Ectodermal cell (in vitro differentiated cells): ENCODE results near the gene BANF1.
"Not testable (repeated sequence)": the region's sequence is repeated elsewhere in the genome, so short reads cannot be mapped to it uniquely, and the experiment has no call there.

Source experiments
- H3K27ac ChIP-seq: 2 replicates; pipeline ENCODE4 v1.7.0; 2013; ENCODE audit warnings: mild to moderate bottlenecking, low read depth, low read length; ENCODE audit not compliant: insufficient read depth, poor library complexity, severe bottlenecking
- H3K27me3 ChIP-seq: 2 replicates; pipeline ENCODE4 v1.7.0; 2013; ENCODE audit warnings: mild to moderate bottlenecking, low read length; ENCODE audit not compliant: insufficient read depth, control insufficient read depth, poor library complexity, severe bottlenecking
- H3K36me3 ChIP-seq: one replicate; pipeline ENCODE4 v1.7.0; 2013; ENCODE audit warnings: low read length; ENCODE audit not compliant: control insufficient read depth, insufficient read depth
- H3K4me1 ChIP-seq: one replicate; pipeline ENCODE4 v1.7.0; 2013; ENCODE audit warnings: low read length; ENCODE audit not compliant: control insufficient read depth, insufficient read depth
- H3K4me3 ChIP-seq: 2 replicates; pipeline ENCODE4 v1.7.0; 2013; ENCODE audit warnings: low read depth, low read length, control low read depth; ENCODE audit not compliant: insufficient read depth
- H3K9me3 ChIP-seq: 2 replicates; pipeline ENCODE4 v1.7.0; 2013; ENCODE audit warnings: mild to moderate bottlenecking, low read length, moderate library complexity; ENCODE audit not compliant: control insufficient read depth
- WGBS, 2 experiments: methylation state at CpG; one replicate each; pipeline ENCODE4 v1.1.7; 2013; ENCODE audit warnings: missing lambda C conversion rate in 2 of 2; 5-methylcytosine and 5-hydroxymethylcytosine counted together

BANF1 gene

GRCh38 chr11:66017321-66017720 lies 15.0 kb downstream of the BANF1 start:
- no peak overlapping the region for H3K27ac ChIP-seq
- H3K27me3 ChIP-seq: peaks cover 19% of the 10 kb centered on the region
- no peaks in the 10 kb centered on the region for H3K36me3 ChIP-seq
- WGBS, 2 experiments: 84 to 86% methylated on average over 4 of the region's 4 CpGs
- H3K9me3 ChIP-seq: no peaks in the 10 kb centered on the region
- H3K4me1 ChIP-seq: peaks cover 7% of the 10 kb centered on the region
- H3K4me3 ChIP-seq: no peak overlapping the region

DNA sequence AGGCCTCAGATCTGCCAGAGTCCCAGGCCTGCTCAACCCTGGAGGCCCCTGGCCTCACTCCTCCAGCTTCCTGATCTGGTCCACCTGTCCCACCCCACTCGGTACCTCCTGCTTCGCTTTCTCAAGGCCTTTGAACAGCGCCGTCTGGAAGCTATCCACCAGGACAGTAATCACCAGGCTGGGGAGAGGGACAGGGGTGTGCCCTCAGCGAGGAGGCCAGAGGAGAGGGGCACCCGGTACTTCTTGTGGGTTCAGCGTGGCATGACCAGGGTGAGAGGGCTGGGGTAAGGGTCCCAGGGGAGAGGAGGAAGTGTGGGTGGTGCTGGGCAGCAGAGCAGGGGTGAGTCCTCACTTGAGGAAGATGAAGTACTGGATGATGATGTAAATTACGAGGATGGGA lies 17.9 kb downstream of the BANF1 start:
- Histone ChIP-seq H3K27me3 (peaks cover 30% of the 10 kb centered on the region), H3K4me3 (no peak overlapping the region), H3K36me3 (no peaks in the 10 kb centered on the region), H3K27ac (no peak overlapping the region), H3K4me1 (no peaks in the 10 kb centered on the region), H3K9me3 (no peaks in the 10 kb centered on the region)
- WGBS, 2 experiments: 81% methylated on average over 8 of the region's 8 CpGs

DNA sequence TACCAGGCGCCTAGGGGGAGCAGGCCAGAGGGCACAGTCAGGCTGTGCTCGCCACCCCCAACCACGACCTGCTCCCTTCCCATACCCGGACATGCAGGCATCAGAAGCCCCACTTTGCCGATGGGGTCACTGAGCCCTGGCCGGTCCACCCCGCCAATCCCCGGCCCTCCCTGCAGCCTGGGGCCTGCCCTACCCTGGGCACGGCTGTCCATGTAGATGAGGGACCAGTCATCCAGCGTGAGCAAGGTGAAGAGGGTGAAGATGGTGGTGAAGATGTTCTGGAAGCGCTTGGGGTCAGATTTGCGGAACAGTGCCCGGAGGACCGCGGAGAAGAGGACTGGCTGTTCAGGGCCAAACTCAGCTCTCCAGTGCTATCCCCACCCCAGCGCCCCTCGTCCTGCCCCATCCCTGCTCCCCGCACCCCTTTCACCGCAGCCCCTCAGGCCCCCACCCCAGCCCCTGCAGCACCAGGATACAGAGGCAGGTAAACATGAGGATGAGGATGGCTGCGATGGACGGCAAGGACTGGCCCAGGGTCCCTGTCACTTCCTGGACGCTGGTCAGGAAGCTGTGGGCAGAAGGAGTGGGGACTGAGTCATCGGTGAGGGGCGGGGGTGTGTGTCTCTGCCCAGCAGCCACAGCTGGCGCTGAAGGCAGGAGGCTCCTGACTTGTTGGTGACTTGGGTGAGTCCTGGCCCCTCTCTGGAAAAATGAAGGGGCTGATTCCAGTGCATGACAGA lies 18.5 kb downstream of the BANF1 start:
- H3K27ac ChIP-seq: no peak overlapping the region
- H3K4me3 ChIP-seq: no peak overlapping the region
- no peaks in the 10 kb centered on the region for H3K4me1 ChIP-seq
- WGBS, 2 experiments: 90% methylated on average over 23 to 25 of the region's 25 CpGs
- H3K27me3 ChIP-seq: peaks cover 30% of the 10 kb centered on the region
- H3K36me3 ChIP-seq: no peaks in the 10 kb centered on the region
- H3K9me3 ChIP-seq: no peaks in the 10 kb centered on the region

DNA sequence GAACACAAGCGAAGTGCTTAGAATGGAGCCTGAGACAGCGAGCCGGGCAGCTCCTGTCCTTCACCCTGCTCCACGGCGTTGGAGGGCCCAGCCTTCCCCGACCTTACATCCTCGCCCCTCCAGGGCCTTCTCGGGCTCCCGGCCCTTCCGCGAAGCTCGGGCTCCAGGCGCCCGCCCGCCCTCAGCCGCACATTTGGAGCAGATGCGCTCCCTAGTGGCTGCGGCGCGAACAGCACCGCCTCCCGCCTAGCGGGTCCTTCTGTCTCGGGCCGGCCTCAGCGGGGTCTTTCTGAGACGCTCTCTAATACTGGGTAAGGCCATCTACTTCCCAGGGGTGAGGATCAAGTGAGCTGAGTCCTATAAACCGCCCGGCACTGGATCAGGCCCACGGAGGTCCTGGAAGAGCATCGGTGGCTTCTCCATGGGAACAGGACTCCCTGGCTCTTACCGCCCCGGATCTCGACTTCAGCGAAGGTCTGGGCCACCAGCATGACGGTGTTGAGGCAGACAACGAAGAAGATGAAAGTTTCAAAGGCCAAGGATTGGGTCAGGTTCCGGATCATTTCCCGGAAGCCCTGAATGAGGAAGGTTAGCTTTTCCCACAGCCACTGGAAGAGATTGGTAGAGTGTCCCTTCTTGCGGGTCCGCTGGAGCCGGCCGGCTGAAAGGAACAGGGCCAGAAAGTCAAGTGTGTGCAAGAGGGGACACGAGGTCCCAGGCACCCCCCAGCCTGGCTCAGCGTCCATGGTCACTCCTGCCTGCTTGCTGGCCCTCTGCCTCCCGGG lies 20.3 kb downstream of the BANF1 start:
- H3K27ac ChIP-seq: no peak overlapping the region
- H3K9me3 ChIP-seq: no peaks in the 10 kb centered on the region
- H3K36me3 ChIP-seq: no peaks in the 10 kb centered on the region
- H3K4me3 ChIP-seq: no peak overlapping the region
- WGBS, 2 experiments: 31% methylated on average over 46 of the region's 46 CpGs
- no peaks in the 10 kb centered on the region for H3K4me1 ChIP-seq
- H3K27me3 ChIP-seq: peaks cover 30% of the 10 kb centered on the region

- WGBS, 2 experiments: 79 to 82% methylated on average over 5 of the region's 5 CpGs
- H3K27ac ChIP-seq: not testable (repeated sequence)
These were observed 20.8 kb downstream of the BANF1 start for GRCh38 chr11:66023186-66023440.

GRCh38 chr11:66026017-66026529 lies 23.8 kb downstream of the BANF1 start, which contains the start of gene CATSPER1:
TSS of gene CATSPER1 (minus strand) at chr11:66026479. CDS start at chr11:66026379, 100 bp downstream.
- H3K27ac ChIP-seq: no peak within 1 kb of the TSS
- H3K27me3 ChIP-seq: peaks cover 28% of the 10 kb centered on the region
- H3K4me1 ChIP-seq: no peaks in the 10 kb centered on the region
- no peaks in the 10 kb centered on the region for H3K9me3 ChIP-seq
- 90 to 93% methylated on average over 18 of the region's 18 CpGs for WGBS, 2 experiments
- no peaks in the 10 kb centered on the region for H3K36me3 ChIP-seq
- no peak within 1 kb of the TSS for H3K4me3 ChIP-seq

More at GRCh38 chr11:66023186-66023440, 20.8 kb downstream of the BANF1 start:
- H3K9me3 ChIP-seq, H3K36me3 ChIP-seq, H3K4me3 ChIP-seq, H3K4me1 ChIP-seq: not testable (repeated sequence)
- peaks cover 33% of the 10 kb centered on the region for H3K27me3 ChIP-seq

DNA sequence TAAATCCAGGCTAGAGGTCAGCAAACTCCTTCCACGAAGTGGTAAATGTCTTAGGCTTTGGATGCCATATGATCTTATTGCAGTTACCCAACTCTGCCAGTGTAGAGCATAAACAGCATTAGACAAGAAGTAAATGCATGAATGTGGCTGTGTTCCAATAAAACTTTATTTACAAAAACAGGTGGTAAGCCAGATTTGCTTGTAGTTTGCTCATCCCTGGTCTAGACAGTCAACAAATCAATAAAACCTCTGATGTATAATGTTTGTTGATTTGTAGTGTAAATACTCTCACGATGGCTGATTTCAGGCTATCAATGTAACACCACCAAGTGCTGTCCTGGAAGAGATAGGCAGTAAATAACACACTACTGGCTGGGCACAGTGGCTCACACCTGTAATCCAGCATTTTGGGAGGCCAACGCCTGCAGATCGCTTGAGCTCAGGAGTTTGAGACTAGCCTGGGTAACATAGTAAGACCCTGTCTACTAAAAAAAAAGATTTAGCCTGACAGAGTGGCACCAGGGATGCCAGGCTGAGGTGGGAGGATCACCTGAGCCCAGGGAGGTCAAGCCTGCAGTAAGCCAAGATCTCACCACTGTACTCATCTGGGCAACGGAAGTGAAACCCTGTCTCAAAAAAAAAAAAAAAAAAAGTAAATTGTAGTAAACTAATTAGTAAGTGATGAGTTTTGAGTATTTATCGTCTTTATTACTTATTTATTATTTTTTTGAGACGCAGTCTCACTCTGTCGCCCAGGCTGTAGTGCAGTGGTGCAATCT lies 30.8 kb downstream of the BANF1 start:
- no peak overlapping the region for H3K4me3 ChIP-seq
- H3K27ac ChIP-seq: no peak overlapping the region
- no peaks in the 10 kb centered on the region for H3K4me1 ChIP-seq
- H3K9me3 ChIP-seq: no peaks in the 10 kb centered on the region
- H3K27me3 ChIP-seq: peaks cover 1% of the 10 kb centered on the region
- H3K36me3 ChIP-seq: no peaks in the 10 kb centered on the region
- WGBS, 2 experiments: 92 to 93% methylated on average over 7 to 8 of the region's 8 CpGs

DNA sequence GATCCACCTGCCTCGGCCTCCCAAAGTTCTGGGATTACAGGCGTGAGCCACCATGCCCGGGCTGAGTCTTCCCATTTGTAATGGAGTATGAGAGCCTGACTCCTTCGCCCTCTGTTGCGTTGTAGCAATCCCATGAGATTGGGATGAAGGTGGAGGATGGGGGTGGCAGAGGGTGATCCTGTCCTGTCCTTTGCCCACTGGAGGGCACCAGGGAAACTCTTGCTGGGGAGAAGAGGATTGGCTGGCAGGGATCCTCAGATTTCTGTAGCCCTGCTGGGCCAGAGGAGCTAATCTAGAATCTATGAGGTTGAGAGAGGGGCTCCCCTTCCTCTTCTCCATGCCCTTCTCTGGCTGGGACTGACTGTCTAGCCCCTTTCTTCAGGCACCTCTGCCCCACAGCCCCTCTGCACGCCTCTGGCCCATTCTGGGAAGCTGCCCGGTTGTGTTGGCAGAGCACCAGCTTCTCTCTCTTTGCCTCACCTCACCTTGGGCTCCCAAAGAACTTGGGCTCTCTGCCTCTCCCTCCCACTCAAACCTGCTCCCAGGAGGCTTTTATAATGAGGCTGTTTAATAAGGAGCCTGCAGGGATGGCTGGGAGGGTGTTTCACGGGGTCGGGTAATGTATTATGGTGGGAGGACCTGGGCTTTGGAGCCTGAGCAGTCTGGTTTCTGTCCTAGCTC lies 33.5 kb downstream of the BANF1 start:
- no peaks in the 10 kb centered on the region for H3K27me3 ChIP-seq
- no peak overlapping the region for H3K4me3 ChIP-seq
- WGBS, 2 experiments: 84 to 86% methylated on average over 9 of the region's 9 CpGs
- no peaks in the 10 kb centered on the region for H3K36me3 ChIP-seq
- no peaks in the 10 kb centered on the region for H3K9me3 ChIP-seq
- no peaks in the 10 kb centered on the region for H3K4me1 ChIP-seq
- no peak overlapping the region for H3K27ac ChIP-seq

- Histone ChIP-seq H3K27ac (no peak overlapping the region), H3K4me1 (no peaks in the 10 kb centered on the region), H3K27me3 (no peaks in the 10 kb centered on the region), H3K9me3 (no peaks in the 10 kb centered on the region), H3K36me3 (peaks cover 1% of the 10 kb centered on the region), H3K4me3 (no peak overlapping the region)
- WGBS, 2 experiments: 88 to 89% methylated on average over 5 of the region's 5 CpGs
These were observed 34.0 kb downstream of the BANF1 start for GRCh38 chr11:66036334-66036710.
